GM18507 (cell line): ENCODE measurements around the gene SLC2A5.

Experiments used
- DNase-seq: peaks from one replicate; pipeline ENCODE4 v3.0.0; 2011; ENCODE audit warnings: low read depth; ENCODE audit not compliant: insufficient read length; ENCODE audit errors: extremely low spot score
- FAIRE-seq: peaks from 2 replicates; lab custom pipeline; 2011; peaks lifted over from hg19 to GRCh38; lab: Jason Lieb, UNC

The SLC2A5 gene

DNA sequence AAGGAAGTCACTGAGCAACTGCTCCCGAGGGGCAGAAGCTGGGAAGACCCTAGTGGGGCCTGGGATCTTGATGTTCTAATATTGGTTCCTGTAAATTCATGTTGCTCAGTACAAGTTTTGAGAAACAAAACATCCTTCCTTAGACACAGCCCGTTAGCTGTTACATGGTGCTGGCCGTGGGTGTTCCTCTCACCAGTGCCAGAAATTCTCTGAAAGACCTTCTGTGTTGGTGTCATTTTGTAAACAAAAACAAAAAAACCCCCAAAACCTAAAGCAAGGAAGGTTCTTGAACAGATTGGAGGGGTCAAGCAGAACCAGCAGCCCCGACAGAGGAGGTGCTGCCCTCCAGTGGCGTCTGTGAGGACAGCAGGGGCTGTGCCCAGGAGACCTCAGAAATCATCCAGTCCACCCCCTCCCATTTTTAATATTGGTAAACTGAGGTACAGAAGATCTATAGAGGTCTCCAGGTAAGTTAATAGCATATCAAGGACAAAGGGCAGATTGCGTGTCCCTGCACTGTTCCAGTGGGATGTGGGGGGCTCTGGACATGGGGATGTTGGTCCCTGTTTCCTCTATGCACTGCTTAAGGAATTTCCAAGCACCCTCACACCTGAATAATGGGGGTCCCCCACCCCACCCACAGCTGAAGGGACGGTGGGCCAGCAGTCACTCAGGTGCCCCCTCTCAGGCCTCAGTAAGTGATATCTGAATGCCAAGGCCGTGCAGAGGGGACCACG, 81.4 kb downstream of the SLC2A5 start:
- peak; percentile 79 for FAIRE-seq
- DNase-seq, result peak; percentile 51

DNA sequence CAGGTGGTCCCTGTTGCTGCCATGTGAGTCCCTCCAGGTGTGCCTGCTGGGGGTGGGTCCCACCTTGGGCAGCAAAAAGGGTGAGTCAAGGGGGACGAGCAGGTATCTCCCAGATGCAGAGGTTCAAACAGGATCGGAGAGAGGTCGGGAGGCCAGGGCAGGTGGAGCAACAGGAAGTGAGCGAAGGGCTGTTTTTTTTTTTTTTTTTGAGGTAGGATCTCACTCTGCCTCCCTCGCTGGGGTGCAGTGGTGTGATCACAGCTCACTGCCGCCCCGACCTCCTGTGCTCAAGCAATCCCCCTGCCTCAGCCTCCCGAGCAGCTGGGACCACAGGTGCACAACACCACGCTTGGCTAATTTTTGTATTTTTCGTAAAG, 82.6 kb downstream of the SLC2A5 start:
- DNase-seq (no peak), FAIRE-seq (no peak)

DNA sequence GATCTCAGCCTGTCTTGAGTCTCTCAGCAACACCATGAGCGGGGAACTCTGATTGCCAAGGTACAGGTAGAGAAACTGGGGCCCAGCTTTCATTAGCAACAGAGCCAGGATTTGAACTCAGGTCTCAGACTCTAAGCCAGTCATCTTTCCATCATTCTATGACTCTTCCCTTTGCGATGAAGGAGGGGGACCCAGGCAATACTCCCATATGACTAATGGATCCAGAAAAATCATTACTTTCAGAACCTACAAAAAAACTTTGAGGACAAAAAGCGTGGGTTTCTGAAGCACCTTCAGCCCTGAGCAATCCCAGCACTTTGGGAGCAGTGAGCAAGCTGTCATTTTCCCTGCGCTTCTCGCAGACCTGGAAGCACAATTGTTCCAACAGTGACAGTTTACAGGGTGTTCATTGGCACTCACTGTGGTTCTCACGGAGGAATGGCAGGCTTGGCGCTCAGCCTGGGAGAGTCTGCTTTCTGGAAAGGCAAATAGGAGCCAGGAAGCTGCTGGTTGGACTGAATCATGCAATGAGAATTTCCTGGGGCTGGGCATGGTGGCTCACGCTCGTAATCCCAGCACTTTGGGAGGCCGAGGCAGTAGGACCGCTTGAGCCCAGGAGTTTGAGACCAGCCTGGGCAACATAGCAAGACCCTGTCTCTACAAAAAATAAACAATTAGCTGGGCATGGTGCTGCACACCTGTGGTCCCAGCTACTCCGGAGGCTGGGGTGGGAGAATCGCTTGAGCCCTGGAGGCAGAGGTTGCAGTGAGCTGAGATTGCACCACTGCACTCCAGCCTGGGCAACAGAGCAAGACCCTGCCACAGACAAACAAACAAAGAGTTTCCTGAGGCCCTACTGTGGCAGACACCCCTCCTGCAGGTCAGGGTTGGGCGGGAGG, 83.3 kb downstream of the SLC2A5 start:
- DNase-seq, result no peak
- FAIRE-seq, result no peak
